Endothelial cell (in vitro differentiated cells): ENCODE measurements around the gene MLKL. TPM values are rescaled to one million over a fixed set of nuclear protein-coding genes. Genes with fewer than 3 reads are reported as not detected.

ENCODE experiments used
- DNase-seq: peaks from one replicate; pipeline ENCODE4 v3.0.0; 2021; ENCODE audit warnings: low spot score
- H3K27ac Mint-ChIP-seq: one replicate; pipeline ENCODE4 v1.8.0; 2021; ENCODE audit warnings: mixed read lengths, inconsistent platforms; ENCODE audit not compliant: unreplicated experiment
- H3K27me3 Mint-ChIP-seq: one replicate; pipeline ENCODE4 v1.8.0; 2021; ENCODE audit warnings: mild to moderate bottlenecking, moderate library complexity, mixed read lengths, inconsistent platforms; ENCODE audit not compliant: unreplicated experiment
- H3K36me3 Mint-ChIP-seq: one replicate; pipeline ENCODE4 v1.8.0; 2021; ENCODE audit warnings: mild to moderate bottlenecking, low read depth, mixed read lengths, inconsistent platforms; ENCODE audit not compliant: unreplicated experiment
- H3K4me1 Mint-ChIP-seq: one replicate; pipeline ENCODE4 v1.8.0; 2021; ENCODE audit warnings: mild to moderate bottlenecking, mixed read lengths, inconsistent platforms; ENCODE audit not compliant: unreplicated experiment
- H3K4me3 Mint-ChIP-seq: one replicate; pipeline ENCODE4 v1.8.0; 2021; ENCODE audit warnings: mild to moderate bottlenecking, mixed read lengths, inconsistent platforms; ENCODE audit not compliant: unreplicated experiment
- H3K9me3 Mint-ChIP-seq: one replicate; pipeline ENCODE4 v1.8.0; 2021; ENCODE audit warnings: mixed read lengths, inconsistent platforms; ENCODE audit not compliant: unreplicated experiment
- CTCF ChIP-seq: fragments of 200-600 bp; sonication (generic); IDR thresholded peaks from one replicate; pipeline ENCODE4 v1.5.0; 2021; ENCODE audit warnings: antibody characterized with exemption; ENCODE audit not compliant: unreplicated experiment
- total RNA-seq: library from RNA; stranded (reverse); fragmentation: NEBNext Ultra II Directional; extraction: Animal tissue kit (Norgen Biotek cat#: 25700); gene quantifications from one replicate; pipeline ENCODE4 v1.2.1, GENCODE V29; 2021; ENCODE audit not compliant: unreplicated experiment

The MLKL gene
- total RNA-seq, 1 donor from 2014 or later = 12.3 TPM

GRCh38 chr16:74626741-74627416 lies 73.8 kb downstream of the MLKL start:
- no peak overlapping the region for H3K4me3 Mint-ChIP-seq
- no peak overlapping the region for H3K27ac Mint-ChIP-seq
- DNase-seq = no peak
- peaks cover 34% of the 10 kb centered on the region for H3K36me3 Mint-ChIP-seq
- H3K27me3 Mint-ChIP-seq = no peaks in the 10 kb centered on the region
- TF ChIP-seq CTCF = no peak
- H3K9me3 Mint-ChIP-seq = no peaks in the 10 kb centered on the region
- no peaks in the 10 kb centered on the region for H3K4me1 Mint-ChIP-seq

GRCh38 chr16:74625500-74626350 lies 74.9 kb downstream of the MLKL start:
- Mint-ChIP-seq H3K27me3 (no peaks in the 10 kb centered on the region), H3K9me3 (no peaks in the 10 kb centered on the region), H3K27ac (no peak overlapping the region), H3K4me3 (no peak overlapping the region), H3K36me3 (peaks cover 35% of the 10 kb centered on the region), H3K4me1 (no peaks in the 10 kb centered on the region)
- no peak for DNase-seq
- no peak for TF ChIP-seq CTCF

GRCh38 chr16:74623839-74624235 lies 76.8 kb downstream of the MLKL start:
- peaks cover 34% of the 10 kb centered on the region for H3K36me3 Mint-ChIP-seq
- H3K4me1 Mint-ChIP-seq = no peaks in the 10 kb centered on the region
- no peak for TF ChIP-seq CTCF
- DNase-seq = no peak
- no peak overlapping the region for H3K27ac Mint-ChIP-seq
- no peaks in the 10 kb centered on the region for H3K27me3 Mint-ChIP-seq
- H3K4me3 Mint-ChIP-seq = no peak overlapping the region
- H3K9me3 Mint-ChIP-seq = no peaks in the 10 kb centered on the region

- DNase-seq = no peak
- Mint-ChIP-seq H3K4me1 (no peaks in the 10 kb centered on the region), H3K9me3 (no peaks in the 10 kb centered on the region), H3K4me3 (peak overlapping the region; percentile 49), H3K36me3 (peaks cover 30% of the 10 kb centered on the region), H3K27me3 (no peaks in the 10 kb centered on the region), H3K27ac (no peak overlapping the region)
- peak; percentile 51 for TF ChIP-seq CTCF
Measured at GRCh38 chr16:74623214-74623838, 77.3 kb downstream of the MLKL start.
